H1 (cell line): ENCODE data around the gene BZW2. TPM values are rescaled to one million over a fixed set of nuclear protein-coding genes. Genes with fewer than 3 reads are reported as not detected.

Source experiments
- BCL11A ChIP-seq, 2 experiments: IDR thresholded peaks; one replicate each; pipeline ENCODE4 v1.6.1; 2011; ENCODE audit warnings: low read depth in 2 of 2, low read length in 2 of 2, mild to moderate bottlenecking in 2 of 2
- CBX5 ChIP-seq: fragments of 300-800, 300-1000 bp; sonication (generic); IDR thresholded peaks from 2 replicates; pipeline ENCODE4 v1.7.1; 2016; ENCODE audit warnings: antibody characterized with exemption, low read length, low read depth
- CBX8 ChIP-seq: fragments of 300-800, 300-1000 bp; sonication (generic); IDR thresholded peaks from 2 replicates; pipeline ENCODE4 v1.7.1; 2016; ENCODE audit warnings: low read depth, low read length, borderline replicate concordance
- GABPA ChIP-seq: IDR thresholded peaks from 2 replicates; pipeline ENCODE4 v1.6.1; 2011; ENCODE audit warnings: mild to moderate bottlenecking, low read length, moderate library complexity, borderline replicate concordance; ENCODE audit not compliant: insufficient read depth
- JUND ChIP-seq: IDR thresholded peaks from 2 replicates; pipeline ENCODE4 v1.6.1; 2011; ENCODE audit warnings: mild to moderate bottlenecking, improper control_type of control experiment, low read length
- KDM5A ChIP-seq: fragments of 200-600 bp; IDR thresholded peaks from 2 replicates; pipeline ENCODE4 v1.7.1; 2012; ENCODE audit warnings: mild to moderate bottlenecking, low read length, inconsistent platforms, mixed read lengths
- NANOG ChIP-seq: IDR thresholded peaks from 2 replicates; pipeline ENCODE4 v1.6.1; 2011; ENCODE audit warnings: low read length, low read depth, mild to moderate bottlenecking, inconsistent platforms; ENCODE audit not compliant: insufficient read depth, poor library complexity, severe bottlenecking
- POLR2AphosphoS5 ChIP-seq: IDR thresholded peaks from 2 replicates; pipeline ENCODE4 v1.6.1; 2011; ENCODE audit warnings: low read depth, low read length
- RAD21 ChIP-seq, 2 experiments: IDR thresholded peaks in 1 of 2; conservative IDR thresholded peaks in 1 of 2; 2 replicates each; pipeline ENCODE4 v1.6.1; 2011; ENCODE audit warnings: low read depth in 2 of 2, low read length in 2 of 2, improper control_type of control experiment in 1 of 2, inconsistent platforms in 1 of 2, mild to moderate bottlenecking in 1 of 2, moderate library complexity in 1 of 2
- SIRT6 ChIP-seq: IDR thresholded peaks from one replicate; pipeline ENCODE4 v1.7.1; 2012; ENCODE audit warnings: low read length, inconsistent platforms
- TEAD4 ChIP-seq: IDR thresholded peaks from 2 replicates; pipeline ENCODE4 v1.6.1; 2012; ENCODE audit warnings: low read depth, low read length, inconsistent platforms, mixed read lengths
- polyA plus RNA-seq, 7 experiments: library from polyadenylated mRNA; depleted of rRNA in 3 of 7; stranded (reverse) in 5 of 7; unstranded in 2 of 7; fragments of >200 nt in 5 of 7; fragments of 200-250 nt in 2 of 7; gene quantifications; 1 replicate in 5 of 7; 2 replicates in 1 of 7; 4 replicates in 1 of 7; pipeline versions ENCODE4 v1.2.1 to v1.2.3, GENCODE V29; 2011 to 2013; ENCODE audit warnings: missing spikeins in 2 of 7, mixed read lengths in 2 of 7
- total RNA-seq: library from RNA; stranded (reverse); fragmentation: NEBNext Ultra II Directional; extraction: Animal tissue kit (Norgen Biotek cat#: 25700); gene quantifications from 2 replicates; pipeline ENCODE4 v1.2.1, GENCODE V29; 2021
- TF ChIP-seq, protein P1 (sequence below): IDR thresholded peaks from 2 replicates; pipeline ENCODE4 v1.6.1; 2012; ENCODE audit warnings: low read length, inconsistent platforms

BZW2 gene
- total and polyA plus RNA-seq, 2 of the 8 experiments (the other 6 are each of a cell fraction or from before 2014, with no cell fraction given) = 32.3 to 103 TPM

DNA sequence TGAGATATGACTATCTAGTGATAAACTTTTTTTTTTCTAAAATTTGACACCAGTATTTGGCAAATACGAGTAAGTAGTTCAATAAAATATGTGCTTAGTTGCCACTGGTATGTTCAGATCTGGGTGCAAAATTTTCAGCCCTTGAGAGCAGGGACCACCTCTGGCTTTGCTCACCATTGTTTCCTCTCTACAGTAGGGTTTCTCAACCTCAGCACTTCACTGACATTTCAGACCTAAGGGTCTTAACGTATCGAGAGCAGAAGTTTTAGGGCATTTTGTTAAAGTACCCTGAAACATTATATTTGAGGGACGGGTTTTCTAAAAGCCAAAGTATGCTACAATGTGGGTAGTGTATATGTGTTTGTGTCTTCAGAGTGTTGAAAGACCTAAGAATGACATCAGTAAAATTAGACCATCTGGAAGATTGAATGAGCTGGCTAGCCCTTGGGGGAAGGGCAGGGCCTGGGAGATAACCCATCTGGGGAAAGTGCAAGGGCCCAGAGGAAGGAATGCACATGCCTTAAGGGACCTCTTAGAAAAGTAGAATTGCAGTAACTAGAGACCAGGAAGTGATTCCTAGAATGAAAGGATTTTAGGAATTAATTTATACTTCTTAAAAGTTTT, 11.8 kb downstream of the BZW2 start (continued):
- TF ChIP-seq TEAD4 = peak; percentile 73
- no peak for TF ChIP-seq KDM5A
- no peak for TF ChIP-seq BCL11A (IDR thresholded peaks at IDR 0.05; ENCODE audit: low read depth in 2 of 2, low read length in 2 of 2)
- TF ChIP-seq NANOG = no peak
- no peak for TF ChIP-seq SIRT6
- TF ChIP-seq, protein P1, sequence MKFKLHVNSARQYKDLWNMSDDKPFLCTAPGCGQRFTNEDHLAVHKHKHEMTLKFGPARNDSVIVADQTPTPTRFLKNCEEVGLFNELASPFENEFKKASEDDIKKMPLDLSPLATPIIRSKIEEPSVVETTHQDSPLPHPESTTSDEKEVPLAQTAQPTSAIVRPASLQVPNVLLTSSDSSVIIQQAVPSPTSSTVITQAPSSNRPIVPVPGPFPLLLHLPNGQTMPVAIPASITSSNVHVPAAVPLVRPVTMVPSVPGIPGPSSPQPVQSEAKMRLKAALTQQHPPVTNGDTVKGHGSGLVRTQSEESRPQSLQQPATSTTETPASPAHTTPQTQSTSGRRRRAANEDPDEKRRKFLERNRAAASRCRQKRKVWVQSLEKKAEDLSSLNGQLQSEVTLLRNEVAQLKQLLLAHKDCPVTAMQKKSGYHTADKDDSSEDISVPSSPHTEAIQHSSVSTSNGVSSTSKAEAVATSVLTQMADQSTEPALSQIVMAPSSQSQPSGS = no peak
- no peak for TF ChIP-seq RAD21 (IDR thresholded peaks at IDR 0.05 in 1 of 2, conservative IDR thresholded peaks at IDR 0.05 in 1 of 2; ENCODE audit: low read depth in 2 of 2, low read length in 2 of 2)
- TF ChIP-seq POLR2AphosphoS5 = no peak
- no peak for TF ChIP-seq GABPA
- TF ChIP-seq CBX5 = no peak
- no peak for TF ChIP-seq CBX8
- 0 out of 2 replicates have a peak, but pooled peaks have one; percentile 46 for TF ChIP-seq JUND
